MM.1S (cell line): Measurements from ENCODE around the gene CYP24A1.

ENCODE experiments used
- DNase-seq: peaks from one replicate; pipeline ENCODE4 v3.0.0-alpha.2; 2015
- H2AFZ ChIP-seq: fragments of 300-600 bp; sonication (generic); 2 replicates; pipeline ENCODE4 v1.6.0; 2016; ENCODE audit warnings: antibody characterized with exemption, low read length
- H3F3A ChIP-seq: fragments of 300-600 bp; sonication (generic); 2 replicates; pipeline ENCODE4 v1.6.1; 2016; ENCODE audit warnings: mild to moderate bottlenecking, antibody characterized with exemption, low read length, moderate library complexity, mixed read lengths; ENCODE audit not compliant: insufficient read depth
- H3K27ac ChIP-seq: fragments of 300-600 bp; sonication (generic); 2 replicates; pipeline ENCODE4 v1.5.1; 2016; ENCODE audit warnings: mild to moderate bottlenecking, low read length
- H3K27me3 ChIP-seq: fragments of 300-600 bp; sonication (generic); replicated peaks from 2 replicates; pipeline ENCODE4 v1.6.0; 2016; ENCODE audit warnings: low read length; ENCODE audit not compliant: insufficient read depth
- H3K36me3 ChIP-seq: fragments of 300-600 bp; sonication (generic); replicated peaks from 2 replicates; pipeline ENCODE4 v1.6.1; 2016; ENCODE audit warnings: mild to moderate bottlenecking, low read length, mixed read lengths; ENCODE audit not compliant: insufficient read depth
- H3K4me1 ChIP-seq: fragments of 300-600 bp; sonication (generic); 2 replicates; pipeline ENCODE4 v1.6.1; 2016; ENCODE audit warnings: low read length, mixed read lengths
- H3K4me2 ChIP-seq: fragments of 300-600 bp; sonication (generic); 2 replicates; pipeline ENCODE4 v1.6.0; 2016; ENCODE audit warnings: low read depth, low read length
- H3K4me3 ChIP-seq: fragments of 300-600 bp; sonication (generic); 2 replicates; pipeline ENCODE4 v1.5.1; 2016; ENCODE audit warnings: low read length, mixed read lengths
- H3K79me2 ChIP-seq: fragments of 300-600 bp; sonication (generic); 2 replicates; pipeline ENCODE4 v1.6.1; 2016; ENCODE audit warnings: mixed run types, low read length, mixed read lengths
- H3K9ac ChIP-seq: fragments of 300-600 bp; sonication (generic); 2 replicates; pipeline ENCODE4 v1.6.1; 2016; ENCODE audit warnings: low read length, mixed read lengths
- H3K9me2 ChIP-seq: fragments of 300-600 bp; sonication (generic); replicated peaks from 2 replicates; pipeline ENCODE4 v1.6.1; 2016; ENCODE audit warnings: mild to moderate bottlenecking, low read length, mixed read lengths; ENCODE audit not compliant: insufficient read depth
- H3K9me3 ChIP-seq: fragments of 300-600 bp; sonication (generic); replicated peaks from 2 replicates; pipeline ENCODE4 v1.6.1; 2016; ENCODE audit warnings: mild to moderate bottlenecking, low read length, mixed read lengths; ENCODE audit not compliant: insufficient read depth
- H4K20me1 ChIP-seq: fragments of 300-600 bp; sonication (generic); 2 replicates; pipeline ENCODE4 v1.6.1; 2016; ENCODE audit warnings: mild to moderate bottlenecking, low read length, moderate library complexity, mixed read lengths; ENCODE audit not compliant: insufficient read depth
- CTCF ChIP-seq: fragments of 300-600 bp; sonication (generic); IDR thresholded peaks from 2 replicates; pipeline ENCODE4 v1.5.1; 2016; ENCODE audit warnings: antibody characterized with exemption, low read length, mixed read lengths
- EZH2 ChIP-seq: fragments of 300-600 bp; sonication (generic); optimal IDR thresholded peaks from 2 replicates; pipeline ENCODE3; 2017; ENCODE audit warnings: low read depth, mild to moderate bottlenecking, antibody characterized with exemption, low read length, mixed read lengths
- EZH2phosphoT487 ChIP-seq: fragments of 300-600 bp; sonication (generic); IDR thresholded peaks from 2 replicates; pipeline ENCODE4 v1.6.1; 2018; ENCODE audit warnings: antibody characterized with exemption, low read length

The CYP24A1 gene

DNA sequence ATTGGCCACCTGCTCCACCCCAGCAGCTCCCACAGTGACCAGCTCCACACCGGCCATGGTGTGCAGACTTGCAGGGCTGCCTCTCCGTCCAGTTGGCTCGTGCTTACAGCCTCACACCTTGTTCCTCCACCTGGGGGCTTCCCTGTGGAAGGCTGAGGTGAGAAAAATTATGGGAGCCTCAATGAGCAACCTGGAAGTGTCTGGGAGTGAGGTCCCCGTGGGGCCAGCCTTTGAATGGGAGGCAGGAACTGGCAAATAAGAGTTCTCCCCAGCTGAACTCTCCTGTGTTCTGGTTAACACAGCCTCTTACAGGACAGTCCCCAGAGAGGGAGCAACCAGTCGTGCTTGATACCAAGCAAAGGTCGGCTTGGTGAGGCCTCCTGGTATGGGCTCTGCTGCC lies 30.3 kb upstream of the CYP24A1 start:
- H3K9me2 ChIP-seq = no peaks in the 10 kb centered on the region
- DNase-seq = no peak
- peaks cover 2% of the 10 kb centered on the region for H3K4me1 ChIP-seq
- no peak overlapping the region for H2AFZ ChIP-seq
- H3K9me3 ChIP-seq = no peaks in the 10 kb centered on the region
- TF ChIP-seq CTCF = no peak
- TF ChIP-seq EZH2phosphoT487 = no peak
- TF ChIP-seq EZH2 = no peak
- no peak overlapping the region for H3K9ac ChIP-seq
- no peak overlapping the region for H3K4me3 ChIP-seq
- H3K36me3 ChIP-seq = no peaks in the 10 kb centered on the region
- H4K20me1 ChIP-seq = no peaks in the 10 kb centered on the region
- no peaks in the 10 kb centered on the region for H3F3A ChIP-seq
- peaks cover 12% of the 10 kb centered on the region for H3K79me2 ChIP-seq
- H3K4me2 ChIP-seq = no peak overlapping the region
- H3K27me3 ChIP-seq = no peaks in the 10 kb centered on the region
- no peak overlapping the region for H3K27ac ChIP-seq

GRCh38 chr20:54203281-54203680 lies 29.5 kb upstream of the CYP24A1 start:
- no peak for TF ChIP-seq EZH2
- no peak for TF ChIP-seq CTCF
- TF ChIP-seq EZH2phosphoT487 = no peak
- no peak overlapping the region for H3K4me2 ChIP-seq

DNA sequence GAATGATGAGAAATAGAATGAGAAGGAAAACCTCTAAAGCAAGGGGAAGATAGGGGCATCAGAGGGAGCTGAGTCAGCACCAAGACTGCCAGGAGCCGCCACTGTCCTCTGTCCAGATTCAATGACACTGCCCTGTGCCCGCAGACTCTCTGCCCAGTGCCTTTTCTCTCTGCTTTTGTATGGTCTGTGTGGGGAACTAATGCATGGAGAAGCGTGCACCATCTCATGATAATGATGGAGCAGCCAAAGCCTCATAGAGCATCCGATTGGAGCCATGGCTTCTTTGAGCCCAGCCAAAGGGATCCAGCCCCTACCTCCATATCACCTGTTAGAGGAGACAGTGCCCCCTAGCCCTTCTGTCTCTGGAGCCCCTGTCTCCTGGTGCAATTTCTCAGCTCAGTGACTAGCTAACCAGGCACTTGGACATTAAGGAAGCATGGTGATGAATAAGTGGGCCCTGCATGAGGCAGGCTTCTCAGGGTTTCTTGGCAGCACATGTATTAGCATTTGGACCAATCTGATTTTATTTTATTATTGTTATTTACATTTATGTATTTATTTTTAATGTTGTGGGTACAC lies 27.6 kb upstream of the CYP24A1 start:
- Histone ChIP-seq H3K27me3 (no peaks in the 10 kb centered on the region), H3K4me1 (no peaks in the 10 kb centered on the region), H3K79me2 (no peaks in the 10 kb centered on the region), H3K9me2 (no peaks in the 10 kb centered on the region), H3K4me2 (no peak overlapping the region), H3F3A (no peaks in the 10 kb centered on the region), H3K36me3 (no peaks in the 10 kb centered on the region), H4K20me1 (no peaks in the 10 kb centered on the region), H3K9ac (no peak overlapping the region), H2AFZ (no peak overlapping the region), H3K4me3 (no peak overlapping the region), H3K9me3 (no peaks in the 10 kb centered on the region), H3K27ac (no peak overlapping the region)
- no peak for DNase-seq
- TF ChIP-seq EZH2phosphoT487 (no peak), EZH2 (no peak), CTCF (no peak)

More at GRCh38 chr20:54203281-54203680, 29.5 kb upstream of the CYP24A1 start:
- no peak overlapping the region for H3K4me3 ChIP-seq
- no peaks in the 10 kb centered on the region for H3K9me3 ChIP-seq
- no peaks in the 10 kb centered on the region for H3K27me3 ChIP-seq
- no peak overlapping the region for H2AFZ ChIP-seq
- no peaks in the 10 kb centered on the region for H3F3A ChIP-seq
- no peak overlapping the region for H3K27ac ChIP-seq
- no peak overlapping the region for H3K9ac ChIP-seq
- H3K4me1 ChIP-seq = no peaks in the 10 kb centered on the region
- H4K20me1 ChIP-seq = no peaks in the 10 kb centered on the region
- H3K79me2 ChIP-seq = peaks cover 4% of the 10 kb centered on the region
- H3K9me2 ChIP-seq = no peaks in the 10 kb centered on the region
- DNase-seq = no peak
- H3K36me3 ChIP-seq = no peaks in the 10 kb centered on the region
